ENCODE data around the gene PIK3C2B. TPM values are rescaled to one million over a fixed set of nuclear protein-coding genes. Genes with fewer than 3 reads are reported as not detected.

Gene PIK3C2B
- total RNA-seq, 4 donors from 2014 or later = 7.9 to 18.2 (median 16.1) TPM

DNA sequence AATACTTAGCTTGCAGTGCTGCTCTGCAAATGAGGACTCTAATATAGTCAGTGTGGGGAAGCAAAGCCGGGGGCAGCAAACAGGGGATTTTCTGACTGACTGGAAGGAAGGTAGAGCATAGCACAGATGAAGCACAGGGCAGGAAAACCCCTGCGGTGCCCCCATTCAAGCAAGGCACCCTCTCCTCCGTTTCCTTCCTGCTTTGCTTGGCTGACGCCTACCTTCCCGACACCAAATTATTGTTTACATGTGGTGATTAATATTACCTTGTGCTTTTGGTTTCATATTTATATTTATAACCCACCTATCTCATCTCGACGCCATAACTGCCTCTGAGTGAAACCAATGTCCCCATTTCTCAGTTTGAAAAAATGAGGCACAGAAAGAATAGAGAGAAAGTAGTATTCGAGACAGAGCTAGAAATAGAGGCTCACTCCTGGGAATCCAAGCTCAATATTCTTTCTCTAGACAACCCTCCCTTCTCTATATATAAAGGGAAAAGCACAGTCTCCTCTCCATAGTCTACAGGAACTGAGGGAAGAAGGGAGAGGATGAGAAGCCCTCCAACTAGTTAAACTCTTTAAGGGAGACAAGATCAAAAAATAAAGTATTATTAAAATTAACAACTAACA, 41.3 kb downstream of the PIK3C2B start:
- H3K27me3 ChIP-seq = no peaks in the 10 kb centered on the region
- H3K4me3 ChIP-seq = no peak overlapping the region
- WGBS, 2 donors (ENCODE audit: low coverage in 1 of 2) = 61 to 78% methylated on average over 7 to 8 of the region's 8 CpGs
- TF ChIP-seq CTCF (IDR thresholded peaks at IDR 0.05) (no peak), EP300 (IDR thresholded peaks at IDR 0.05) (no peak), POLR2AphosphoS5 (IDR thresholded peaks at IDR 0.05) (no peak), POLR2A (IDR thresholded peaks at IDR 0.05) (no peak)
- H3K9me3 ChIP-seq = no peaks in the 10 kb centered on the region
- no peak overlapping the region for H3K27ac ChIP-seq
- peaks cover 0 to 27% (median 0%) of the 10 kb centered on the region in 3 donors for H3K4me1 ChIP-seq
- H3K36me3 ChIP-seq = peaks cover 0 to 90% of the 10 kb centered on the region in 2 donors
- no peak for ATAC-seq

DNA sequence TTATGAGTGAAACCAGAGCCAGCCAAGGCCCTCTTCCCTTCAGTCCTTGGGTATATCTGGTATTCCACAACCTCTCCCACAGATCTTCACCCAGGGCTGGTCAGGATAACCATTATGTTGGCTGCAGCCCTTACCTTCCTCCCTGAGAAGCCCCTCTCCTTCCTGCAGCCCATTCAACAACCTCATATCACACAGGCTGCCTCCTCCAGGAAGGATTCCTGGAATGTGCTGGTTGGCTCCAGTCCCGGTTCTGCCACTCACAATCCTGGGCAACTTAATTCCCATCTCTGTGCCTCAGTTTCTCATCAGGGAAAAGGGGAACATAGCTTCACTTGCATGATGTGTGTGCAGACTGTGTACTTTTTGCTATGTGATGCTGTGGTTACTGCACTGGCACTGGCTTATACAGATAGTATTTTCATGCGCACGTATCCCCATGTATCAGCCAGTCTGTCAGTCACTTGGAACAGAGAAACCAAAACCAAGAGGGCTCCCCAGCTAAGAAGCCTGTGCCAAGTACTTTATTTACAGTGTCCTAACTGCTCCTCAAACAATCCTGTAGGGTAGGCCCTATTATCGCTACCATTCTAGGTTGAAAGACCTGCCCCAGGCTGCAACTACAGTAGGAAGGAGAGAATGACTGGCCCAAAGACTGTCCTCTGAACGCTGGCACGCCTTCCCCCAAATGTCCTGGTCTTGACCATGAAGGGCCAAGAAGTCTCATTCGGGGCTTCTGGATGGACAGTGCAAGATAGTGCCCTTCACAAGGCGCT, 43.1 kb downstream of the PIK3C2B start:
- no peak overlapping the region for H3K4me3 ChIP-seq
- WGBS, 2 donors (ENCODE audit: low coverage in 1 of 2) = 0 to 77% methylated on average over 1 to 5 of the region's 8 CpGs
- peaks cover 0 to 92% of the 10 kb centered on the region in 2 donors for H3K36me3 ChIP-seq
- H3K9me3 ChIP-seq = no peaks in the 10 kb centered on the region
- H3K27ac ChIP-seq = peak overlapping the region in 3 of 4 donors; percentile 38 to 54 (median 47)
- H3K4me1 ChIP-seq = peaks cover 0 to 22% (median 3%) of the 10 kb centered on the region in 3 donors
- no peak for TF ChIP-seq CTCF (IDR thresholded peaks at IDR 0.05)
- ATAC-seq = no peak
- H3K27me3 ChIP-seq = no peaks in the 10 kb centered on the region

DNA sequence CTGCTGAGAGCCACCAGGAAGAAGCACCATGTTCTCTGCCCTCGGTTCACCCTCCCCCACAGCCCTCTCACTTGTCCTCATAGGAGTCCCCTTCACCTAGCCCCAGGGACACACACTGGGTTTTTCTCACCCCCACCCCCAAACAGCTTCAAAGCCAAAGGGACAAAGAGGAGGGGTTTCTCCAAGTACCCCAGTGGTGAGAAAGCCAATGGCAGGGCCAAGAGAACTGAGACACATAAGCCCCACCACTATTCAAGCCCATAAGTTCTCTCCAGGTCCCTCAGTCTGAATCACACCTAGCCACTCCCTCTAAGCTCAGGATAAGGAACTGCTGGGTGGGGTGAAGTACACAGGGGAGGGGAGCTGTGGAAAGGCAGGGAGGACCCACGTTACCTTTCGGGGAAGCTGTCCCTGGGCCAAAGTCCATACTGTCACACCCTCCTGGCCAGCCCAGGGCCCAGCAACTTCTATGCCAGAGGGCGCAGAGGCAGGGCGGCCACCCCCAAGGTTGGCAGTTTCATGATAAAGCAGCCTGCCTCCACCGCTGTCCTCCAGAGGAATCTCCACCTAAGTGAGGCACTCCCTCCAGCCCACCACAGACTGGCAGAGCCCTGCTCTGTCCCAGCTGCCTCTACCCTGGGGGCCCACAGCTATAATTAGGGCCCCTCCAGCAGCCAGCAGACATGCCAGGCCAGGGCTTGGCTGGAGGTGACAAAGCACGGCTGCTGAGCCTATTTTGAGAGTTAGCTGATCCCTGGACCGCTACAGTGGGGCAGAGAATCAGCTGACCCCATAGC, 43.9 kb downstream of the PIK3C2B start:
- Histone ChIP-seq H3K36me3 (peaks cover 0 to 86% of the 10 kb centered on the region in 2 donors), H3K27ac (peak overlapping the region in 3 of 4 donors; percentile 38 to 54 (median 47)), H3K4me3 (no peak overlapping the region), H3K27me3 (no peaks in the 10 kb centered on the region), H3K9me3 (no peaks in the 10 kb centered on the region), H3K4me1 (peaks cover 0 to 29% (median 8%) of the 10 kb centered on the region in 3 donors)
- ATAC-seq = peak; percentile 26
- TF ChIP-seq POLR2A (IDR thresholded peaks at IDR 0.05) (no peak), EP300 (IDR thresholded peaks at IDR 0.05) (no peak), POLR2AphosphoS5 (IDR thresholded peaks at IDR 0.05) (no peak), CTCF (IDR thresholded peaks at IDR 0.05) (no peak)
- WGBS, 2 donors (ENCODE audit: low coverage in 1 of 2) = 56% methylated on average over 5 of the region's 8 CpGs; no CpG with 5 or more reads in 1 of the 2 donors

DNA sequence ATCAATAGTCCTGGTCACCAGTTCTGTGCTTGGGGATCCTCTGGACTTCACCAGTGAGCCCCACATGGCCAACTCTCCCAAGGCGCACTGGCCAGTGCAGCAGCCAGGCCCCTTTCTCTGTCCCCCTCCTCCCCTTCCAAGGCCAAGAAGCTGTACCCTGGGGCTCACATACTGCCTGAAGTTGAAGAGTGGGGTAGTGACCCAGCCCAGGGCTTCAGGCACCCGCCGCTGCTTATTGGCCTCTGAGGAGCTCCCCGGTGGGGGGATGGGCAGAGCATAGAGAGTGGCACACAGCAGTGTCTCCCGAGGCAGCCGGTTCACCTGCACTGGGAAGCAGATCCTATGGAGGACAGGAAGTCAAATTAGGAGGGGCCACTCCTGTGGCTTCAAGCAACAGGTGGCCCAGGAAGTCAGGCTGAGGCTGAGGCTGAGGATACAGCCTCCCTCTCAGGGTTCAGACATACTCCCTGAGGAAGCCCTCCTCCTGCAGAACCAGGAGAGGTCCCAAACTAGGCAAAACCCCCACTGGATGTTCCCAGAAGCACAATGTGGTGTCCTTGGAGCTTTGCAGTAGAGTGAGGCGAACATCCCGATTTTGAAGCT, 44.8 kb downstream of the PIK3C2B start:
- ATAC-seq = no peak
- H3K36me3 ChIP-seq = peaks cover 0 to 86% of the 10 kb centered on the region in 2 donors
- TF ChIP-seq CTCF (IDR thresholded peaks at IDR 0.05) (no peak), POLR2AphosphoS5 (IDR thresholded peaks at IDR 0.05) (no peak), EP300 (IDR thresholded peaks at IDR 0.05) (no peak), POLR2A (IDR thresholded peaks at IDR 0.05) (no peak)

More for the DNA sequence above, 44.8 kb downstream of the PIK3C2B start:
- Histone ChIP-seq H3K27ac (no peak overlapping the region), H3K27me3 (no peaks in the 10 kb centered on the region), H3K4me3 (no peak overlapping the region), H3K4me1 (peaks cover 0 to 23% (median 8%) of the 10 kb centered on the region in 3 donors), H3K9me3 (no peaks in the 10 kb centered on the region)
- 94% methylated on average over 2 of the region's 8 CpGs; no CpG with 5 or more reads in 1 of the 2 donors for WGBS, 2 donors (ENCODE audit: low coverage in 1 of 2)

All from gastroesophageal sphincter (tissue), 4 donors.